Ovary (tissue), 9 donors: ENCODE data around the gene ARHGEF25. TPM values are rescaled to one million over a fixed set of nuclear protein-coding genes. Genes with fewer than 3 reads are reported as not detected.
"Not testable (repeated sequence)": the region's sequence is repeated elsewhere in the genome, so short reads cannot be mapped to it uniquely, and the experiment has no call there.

Experiments used
- DNase-seq, 5 donors: peaks; one replicate each; pipeline ENCODE4 v3.0.0-alpha.2; 2019 to 2020
- H3K27ac ChIP-seq, 2 donors: fragments of 200-600 bp; one replicate each; pipeline versions ENCODE4 v1.5.1 to v1.8.0; 2019 to 2022
- H3K27me3 ChIP-seq: fragments of 200-600 bp; one replicate; pipeline ENCODE4 v1.8.0; 2022
- H3K36me3 ChIP-seq: fragments of 200-600 bp; sonication (generic); one replicate; pipeline ENCODE4 v1.5.1; 2019
- H3K4me1 ChIP-seq: one replicate; pipeline ENCODE4 v1.8.1; 2013; ENCODE audit warnings: mild to moderate bottlenecking, moderate library complexity; ENCODE audit not compliant: insufficient read depth
- H3K4me3 ChIP-seq: fragments of 200-600 bp; sonication (generic); one replicate; pipeline ENCODE4 v1.5.1; 2017
- H3K9me3 ChIP-seq, 2 donors: fragments of 200-600 bp in 1 of 2; sonication (generic) in 1 of 2; one replicate each; pipeline versions ENCODE4 v1.5.1 to v1.8.1; 2013 to 2019; ENCODE audit warnings: mild to moderate bottlenecking in 1 of 2, moderate library complexity in 1 of 2
- EP300 ChIP-seq: sonication (generic); formaldehyde crosslinking; IDR thresholded peaks from one replicate; pipeline ENCODE4 v1.6.1; 2017; ENCODE audit warnings: antibody characterized with exemption
- POLR2A ChIP-seq: fragments of 450-650 bp; IDR thresholded peaks from one replicate; pipeline ENCODE4 v1.6.1; 2017; ENCODE audit warnings: antibody characterized with exemption, mild to moderate bottlenecking, moderate library complexity
- whole genome bisulfite sequencing, 3 donors: extraction: QIAGEN DNeasy Blood & Tissue Kit in 1 of 3; methylation state at CpG; one replicate each; pipeline versions ENCODE4 v1.1.5 to v1.1.7; 2013 to 2017; 5-methylcytosine and 5-hydroxymethylcytosine counted together
- intact Hi-C, 4 donors: fragments of 100-400 bp; cut with DNase I; formaldehyde crosslinking; loops; one replicate each; pipeline versions ENCODE4 v1.11.0 to v1.15.1; 2022 to 2023
- polyA plus RNA-seq, 2 donors: library from polyadenylated mRNA; stranded (reverse); fragments of 200-250 nt in 1 of 2; fragments of 350-450 nt in 1 of 2; fragmentation: Illumina TruSeq in 1 of 2; extraction: RNeasy Lipid Tissue Mini Kit (QIAGEN cat#74804) in 1 of 2; gene quantifications; one replicate each; pipeline ENCODE4 v1.2.3, GENCODE V29; 2013 to 2014
- total RNA-seq, 7 donors: library from RNA; depleted of rRNA in 2 of 7; stranded (reverse); fragments of >200 nt in 2 of 7; fragmentation: NEBNext Ultra II Directional in 3 of 7; extraction: Animal tissue kit (Norgen Biotek cat#: 25700) in 3 of 7; gene quantifications; one replicate each; pipeline versions ENCODE4 v1.1.0 to v1.2.4, GENCODE V29; 2016 to 2023
- TF ChIP-seq, protein P1 (sequence below), 3 donors: fragments of 450-650 bp in 2 of 3; fragments of 200-600 bp in 1 of 3; IDR thresholded peaks; one replicate each; pipeline versions ENCODE4 v1.5.1 to v1.8.0; 2016 to 2022; ENCODE audit warnings: antibody characterized with exemption in 3 of 3, mild to moderate bottlenecking in 1 of 3
- donor health status: DM: no; HTN: no; CAD: no; lungs with moderate emphysema.
- donor health status: DM: no; HTN: no; CAD: no.
- donor health status: Bipolar disorder and iron deficiency.
- donor health status: DM: yes; HTN: yes; CAD: no.
- donor health status: DM: no; HTN: no; CAD: no.
- donor health status: DM: yes; HTN: yes; CAD: no.

Gene ARHGEF25
- total and polyA plus RNA-seq, 9 donors, result 22.1 to 48.8 (median 38.7) TPM

DNA sequence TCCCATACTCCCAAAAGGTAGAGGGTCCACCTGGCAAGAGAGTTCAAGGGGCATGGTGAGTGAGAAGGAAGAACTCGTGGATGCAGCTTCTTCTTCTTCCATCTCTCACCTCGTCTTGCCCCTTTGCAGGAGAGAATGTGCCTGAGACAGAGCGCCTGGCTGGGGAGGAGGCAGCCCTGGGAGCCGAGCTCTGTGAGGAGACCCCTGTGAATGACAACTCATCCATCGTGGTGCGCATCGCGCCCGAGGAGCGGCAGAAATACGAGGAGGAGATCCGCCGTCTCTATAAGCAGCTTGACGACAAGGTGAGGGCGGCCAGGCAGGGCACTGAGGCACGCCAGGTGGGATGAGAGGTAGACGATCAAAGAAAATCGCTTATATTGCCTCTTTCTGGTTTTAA is 41.4 kb upstream of the ARHGEF25 start:
- TF ChIP-seq EP300 (no peak), POLR2A (no peak)
- TF ChIP-seq, protein P1, sequence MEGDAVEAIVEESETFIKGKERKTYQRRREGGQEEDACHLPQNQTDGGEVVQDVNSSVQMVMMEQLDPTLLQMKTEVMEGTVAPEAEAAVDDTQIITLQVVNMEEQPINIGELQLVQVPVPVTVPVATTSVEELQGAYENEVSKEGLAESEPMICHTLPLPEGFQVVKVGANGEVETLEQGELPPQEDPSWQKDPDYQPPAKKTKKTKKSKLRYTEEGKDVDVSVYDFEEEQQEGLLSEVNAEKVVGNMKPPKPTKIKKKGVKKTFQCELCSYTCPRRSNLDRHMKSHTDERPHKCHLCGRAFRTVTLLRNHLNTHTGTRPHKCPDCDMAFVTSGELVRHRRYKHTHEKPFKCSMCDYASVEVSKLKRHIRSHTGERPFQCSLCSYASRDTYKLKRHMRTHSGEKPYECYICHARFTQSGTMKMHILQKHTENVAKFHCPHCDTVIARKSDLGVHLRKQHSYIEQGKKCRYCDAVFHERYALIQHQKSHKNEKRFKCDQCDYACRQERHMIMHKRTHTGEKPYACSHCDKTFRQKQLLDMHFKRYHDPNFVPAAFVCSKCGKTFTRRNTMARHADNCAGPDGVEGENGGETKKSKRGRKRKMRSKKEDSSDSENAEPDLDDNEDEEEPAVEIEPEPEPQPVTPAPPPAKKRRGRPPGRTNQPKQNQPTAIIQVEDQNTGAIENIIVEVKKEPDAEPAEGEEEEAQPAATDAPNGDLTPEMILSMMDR (IDR thresholded peaks at IDR 0.05), result no peak
- no peaks in the 10 kb centered on the region for H3K9me3 ChIP-seq
- WGBS, 3 donors, result 83 to 87% (median 84%) methylated on average over 18 of the region's 18 CpGs
- no peaks in the 10 kb centered on the region for H3K4me1 ChIP-seq
- no peak for DNase-seq
- H3K4me3 ChIP-seq, result no peak overlapping the region
- no peaks in the 10 kb centered on the region for H3K27me3 ChIP-seq
- H3K27ac ChIP-seq, result no peak overlapping the region
- intact Hi-C loops, result no loop called here
- H3K36me3 ChIP-seq, result no peaks in the 10 kb centered on the region

DNA sequence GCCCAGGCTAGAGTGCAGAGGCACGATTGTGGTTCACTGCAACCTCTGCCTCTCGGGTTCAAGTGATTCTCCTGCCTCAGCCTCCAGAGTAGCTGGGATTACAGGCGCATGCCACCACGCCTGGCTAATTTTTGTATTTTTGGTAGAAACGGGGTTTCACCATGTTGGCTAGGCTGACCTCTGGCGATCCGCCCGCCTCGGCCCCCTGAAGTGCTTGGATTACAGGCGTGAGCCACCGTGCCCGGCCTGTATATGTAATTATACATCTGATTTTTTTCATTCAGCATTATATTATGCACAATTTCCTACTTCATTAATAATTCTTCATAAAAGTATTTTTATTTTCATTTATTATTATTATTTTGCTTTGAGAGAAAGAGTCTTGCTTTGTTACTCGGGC is 40.8 kb upstream of the ARHGEF25 start:
- 80 to 84% (median 82%) methylated on average over 13 of the region's 13 CpGs for WGBS, 3 donors
- H3K27ac ChIP-seq, H3K4me3 ChIP-seq, H3K27me3 ChIP-seq, H3K36me3 ChIP-seq, DNase-seq, H3K4me1 ChIP-seq, intact Hi-C loops, H3K9me3 ChIP-seq: not testable (repeated sequence)

DNA sequence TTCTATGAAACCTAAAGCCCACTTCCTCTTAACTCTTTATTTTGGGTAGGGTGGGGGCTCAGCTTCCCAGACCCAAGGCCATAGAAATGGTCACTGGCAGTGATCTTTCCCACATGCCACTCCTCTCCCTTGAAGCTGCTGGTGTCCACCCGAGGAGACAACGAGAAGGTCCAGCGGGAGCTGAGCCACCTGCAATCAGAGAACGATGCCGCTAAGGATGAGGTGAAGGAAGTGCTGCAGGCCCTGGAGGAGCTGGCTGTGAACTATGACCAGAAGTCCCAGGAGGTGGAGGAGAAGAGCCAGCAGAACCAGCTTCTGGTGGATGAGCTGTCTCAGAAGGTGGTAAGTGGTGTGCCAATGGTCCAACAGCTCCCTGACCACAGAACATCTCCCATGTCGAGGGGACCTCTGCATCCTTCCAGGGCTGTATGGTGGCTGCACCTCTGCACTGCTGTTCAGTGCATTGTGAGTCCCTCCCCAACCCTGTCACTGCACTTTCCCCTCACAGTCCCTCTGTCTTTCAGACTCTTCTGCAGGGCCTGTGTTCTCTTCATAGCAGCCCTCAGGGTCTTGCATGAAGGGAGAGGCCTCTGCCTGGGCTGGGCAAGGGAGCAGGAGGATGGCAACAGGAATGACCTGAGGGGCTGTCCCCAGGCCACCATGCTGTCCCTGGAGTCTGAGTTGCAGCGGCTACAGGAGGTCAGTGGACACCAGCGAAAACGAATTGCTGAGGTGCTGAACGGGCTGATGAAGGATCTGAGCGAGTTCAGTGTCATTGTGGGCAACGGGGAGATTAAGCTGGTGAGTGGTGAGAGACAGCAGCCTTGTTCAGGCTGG is 39.1 kb upstream of the ARHGEF25 start:
- no peaks in the 10 kb centered on the region for H3K4me1 ChIP-seq
- intact Hi-C loops, result no loop called here
- H3K27ac ChIP-seq, result no peak overlapping the region
- no peak overlapping the region for H3K4me3 ChIP-seq
- H3K36me3 ChIP-seq, result no peaks in the 10 kb centered on the region
- H3K27me3 ChIP-seq, result no peaks in the 10 kb centered on the region
- WGBS, 3 donors, result 82 to 89% (median 88%) methylated on average over 12 of the region's 12 CpGs
- TF ChIP-seq, protein P1 (IDR thresholded peaks at IDR 0.05), result no peak
- no peaks in the 10 kb centered on the region for H3K9me3 ChIP-seq
- no peak for DNase-seq

DNA sequence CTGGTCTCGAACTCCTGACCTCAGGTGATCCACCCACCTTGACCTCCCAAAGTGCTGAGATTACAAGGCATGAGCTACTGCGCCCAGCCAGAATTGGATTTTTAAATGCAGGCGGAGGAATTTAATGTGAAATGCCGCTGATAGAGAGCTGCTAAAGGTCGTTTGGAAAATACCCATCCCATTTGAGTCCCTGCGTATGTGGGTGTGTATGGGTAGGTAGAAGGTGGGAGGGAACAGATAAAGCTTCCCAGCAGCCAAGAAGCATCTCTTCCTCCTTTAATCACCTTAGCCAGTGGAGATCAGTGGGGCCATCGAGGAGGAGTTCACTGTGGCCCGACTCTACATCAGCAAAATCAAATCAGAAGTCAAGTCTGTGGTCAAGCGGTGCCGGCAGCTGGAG is 36.4 kb upstream of the ARHGEF25 start:
- Histone ChIP-seq H3K4me3 (no peak overlapping the region), H3K9me3 (no peaks in the 10 kb centered on the region), H3K4me1 (no peaks in the 10 kb centered on the region), H3K27ac (no peak overlapping the region), H3K27me3 (no peaks in the 10 kb centered on the region), H3K36me3 (no peaks in the 10 kb centered on the region)
- TF ChIP-seq EP300, result no peak
- TF ChIP-seq, protein P1 (IDR thresholded peaks at IDR 0.05), result no peak
- no peak for TF ChIP-seq POLR2A
- 77 to 84% (median 81%) methylated on average over 10 of the region's 10 CpGs for WGBS, 3 donors
- DNase-seq, result no peak
- intact Hi-C loops, result no loop called here

DNA sequence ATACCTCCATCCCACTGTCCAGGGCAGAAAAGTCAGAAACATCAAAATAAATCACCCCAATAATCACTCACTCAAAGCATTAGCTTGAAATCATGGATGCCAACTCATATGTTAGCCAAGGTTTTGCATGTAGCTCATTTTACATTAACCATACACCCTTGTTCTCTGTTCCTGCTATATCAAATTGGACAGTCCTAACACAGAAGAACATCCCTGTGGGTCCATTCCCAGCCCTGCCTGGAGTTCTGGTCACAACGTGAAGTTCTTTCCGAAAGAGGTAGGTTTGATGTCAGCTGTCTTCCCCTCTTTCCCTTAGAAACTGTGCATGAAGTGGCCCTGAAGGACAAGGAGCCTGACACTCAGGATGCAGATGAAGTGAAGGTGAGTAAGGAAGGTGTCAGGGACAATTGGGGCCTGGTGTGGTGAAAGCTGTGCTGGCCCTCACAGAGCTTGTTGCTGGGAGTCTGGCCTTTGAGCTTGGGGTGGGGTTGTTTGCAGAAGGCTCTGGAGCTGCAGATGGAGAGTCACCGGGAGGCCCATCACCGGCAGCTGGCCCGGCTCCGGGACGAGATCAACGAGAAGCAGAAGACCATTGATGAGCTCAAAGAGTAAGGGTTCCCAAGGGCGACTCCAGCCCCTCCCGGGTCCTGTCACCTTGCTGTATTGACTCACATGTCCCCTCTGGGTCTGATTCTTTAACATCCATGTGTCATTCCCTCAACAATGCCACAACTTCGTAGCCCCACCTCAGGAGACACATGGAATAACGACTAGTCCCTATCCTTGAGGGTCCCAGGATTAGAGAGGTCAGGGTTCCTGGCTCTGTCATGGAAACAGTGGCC is 35.2 kb upstream of the ARHGEF25 start:
- no peaks in the 10 kb centered on the region for H3K36me3 ChIP-seq
- no peak for DNase-seq
- TF ChIP-seq POLR2A, result no peak
- no peak for TF ChIP-seq EP300
- TF ChIP-seq, protein P1 (IDR thresholded peaks at IDR 0.05), result no peak
- WGBS, 3 donors, result 79 to 83% (median 82%) methylated on average over 12 of the region's 12 CpGs
- intact Hi-C loops, result no loop called here
- H3K27ac ChIP-seq, result no peak overlapping the region
- no peak overlapping the region for H3K4me3 ChIP-seq
- H3K9me3 ChIP-seq, result no peaks in the 10 kb centered on the region
- no peaks in the 10 kb centered on the region for H3K27me3 ChIP-seq
- H3K4me1 ChIP-seq, result no peaks in the 10 kb centered on the region
